NCI-H2081 treated with DMSO at 0.1 percent for 48 hours (cell line): Measurements from ENCODE around the gene PTGR3.
A peak's percentile ranks its signal among the peaks of the same experiment; 100 is the strongest.

Source experiments
- DNase-seq: peaks from one replicate; lab custom pipeline; 2025; lab: John Stamatoyannopoulos, UW

Gene PTGR3, protein sequence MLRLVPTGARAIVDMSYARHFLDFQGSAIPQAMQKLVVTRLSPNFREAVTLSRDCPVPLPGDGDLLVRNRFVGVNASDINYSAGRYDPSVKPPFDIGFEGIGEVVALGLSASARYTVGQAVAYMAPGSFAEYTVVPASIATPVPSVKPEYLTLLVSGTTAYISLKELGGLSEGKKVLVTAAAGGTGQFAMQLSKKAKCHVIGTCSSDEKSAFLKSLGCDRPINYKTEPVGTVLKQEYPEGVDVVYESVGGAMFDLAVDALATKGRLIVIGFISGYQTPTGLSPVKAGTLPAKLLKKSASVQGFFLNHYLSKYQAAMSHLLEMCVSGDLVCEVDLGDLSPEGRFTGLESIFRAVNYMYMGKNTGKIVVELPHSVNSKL

DNA sequence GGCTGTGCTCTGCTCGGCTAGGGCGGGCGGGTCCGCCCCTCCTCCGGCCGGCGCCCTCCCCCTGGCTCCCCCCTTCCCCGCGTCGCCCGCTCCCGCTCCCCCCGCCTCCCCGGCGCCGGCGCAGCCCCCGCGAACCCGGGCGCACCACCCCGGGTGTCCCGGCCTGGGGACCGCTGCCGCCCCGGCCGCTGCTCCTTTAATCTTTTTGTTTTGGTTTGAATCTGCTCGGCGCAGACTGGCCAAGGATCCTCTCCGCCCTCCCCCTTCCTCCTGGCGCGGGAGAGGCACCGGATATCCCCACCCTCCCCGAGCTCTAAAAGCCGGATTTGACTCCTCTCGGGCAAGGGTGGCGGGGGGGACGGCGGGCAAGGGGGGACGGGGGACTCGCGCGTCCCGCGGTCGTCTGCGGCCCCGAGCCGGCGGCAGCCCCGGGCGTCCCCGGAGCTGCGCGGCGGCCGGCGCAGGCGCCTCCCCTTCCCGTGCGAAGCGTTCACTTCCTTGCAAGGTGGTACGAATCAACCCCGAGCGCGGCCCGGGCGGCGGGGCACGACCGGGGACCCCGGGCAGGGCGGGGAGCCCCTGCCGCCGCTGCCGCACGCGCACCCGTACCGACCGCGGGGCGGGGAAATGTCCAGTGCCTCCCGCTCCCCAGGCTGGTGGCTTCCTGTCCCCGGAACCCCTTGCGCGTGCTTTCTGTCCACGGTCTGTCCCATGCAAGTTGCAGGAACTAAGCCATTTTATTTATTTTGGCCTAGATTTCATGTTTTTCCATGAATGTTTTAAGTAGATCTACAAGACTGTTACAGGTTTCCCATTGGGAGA lies at the start of gene PTGR3:
Gene PTGR3 (minus strand): TSS at position 11 of the 822 bp plus-strand sequence. CDS start 81 bp downstream, outside the sequence.
- DNase-seq = peak; percentile 75

DNA sequence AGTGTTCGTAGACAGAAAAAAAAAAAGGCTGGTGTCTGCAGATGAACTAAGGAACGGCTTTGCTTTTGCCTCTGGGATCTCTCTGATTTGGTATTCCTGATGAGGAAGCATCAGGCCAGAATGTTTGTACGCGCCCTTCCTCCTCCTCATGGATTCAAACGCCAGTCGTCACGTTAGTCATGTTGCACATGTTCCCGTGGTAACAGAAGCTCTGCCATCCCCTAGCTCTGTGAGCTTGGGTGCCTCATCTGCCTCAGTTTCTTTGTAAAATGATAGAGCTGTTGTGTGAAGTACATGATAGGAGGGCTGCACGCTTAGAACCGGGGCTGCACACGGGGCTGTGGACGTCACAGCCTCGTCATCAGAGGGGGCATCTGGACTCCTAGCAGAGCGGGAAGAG lies 48.7 kb upstream of the PTGR3 start:
- no peak for DNase-seq

DNA sequence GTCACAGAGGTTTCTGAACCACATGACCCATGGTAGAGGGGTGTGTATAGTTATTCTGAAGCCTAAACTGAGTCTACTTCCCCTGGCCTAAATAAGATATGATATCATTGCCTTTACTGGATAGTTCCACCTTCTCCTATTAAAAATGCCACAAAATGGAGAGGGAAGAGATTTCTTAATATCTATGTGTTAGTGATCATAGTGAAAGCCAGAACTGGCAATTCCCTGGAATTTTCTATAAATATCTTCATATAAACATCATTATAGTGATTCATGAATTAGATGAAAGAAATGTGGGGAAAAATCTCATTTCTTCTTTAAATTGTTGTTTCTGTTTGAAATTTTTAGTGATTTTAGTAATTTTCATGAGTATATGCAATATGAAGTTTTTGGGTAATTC lies 47.4 kb upstream of the PTGR3 start:
- DNase-seq = no peak

DNA sequence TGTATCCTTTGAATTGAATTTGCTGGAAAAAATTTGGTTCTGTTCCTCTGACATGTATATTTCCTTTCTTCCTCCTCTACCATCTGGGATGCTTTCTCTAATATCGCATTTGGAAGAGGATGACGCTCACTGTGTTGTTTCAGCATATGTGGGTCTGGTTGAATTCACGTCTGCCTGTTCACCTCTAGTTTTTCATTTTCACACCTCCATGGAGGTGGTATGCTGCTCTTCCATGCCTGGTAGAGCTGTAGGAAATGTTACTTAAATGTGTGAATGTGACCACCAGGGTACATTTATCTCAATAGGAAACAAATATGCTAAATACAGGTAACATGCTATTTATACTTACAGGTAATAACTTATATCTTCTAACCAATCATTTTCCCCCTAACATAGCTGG lies 46.2 kb upstream of the PTGR3 start:
- DNase-seq = no peak

DNA sequence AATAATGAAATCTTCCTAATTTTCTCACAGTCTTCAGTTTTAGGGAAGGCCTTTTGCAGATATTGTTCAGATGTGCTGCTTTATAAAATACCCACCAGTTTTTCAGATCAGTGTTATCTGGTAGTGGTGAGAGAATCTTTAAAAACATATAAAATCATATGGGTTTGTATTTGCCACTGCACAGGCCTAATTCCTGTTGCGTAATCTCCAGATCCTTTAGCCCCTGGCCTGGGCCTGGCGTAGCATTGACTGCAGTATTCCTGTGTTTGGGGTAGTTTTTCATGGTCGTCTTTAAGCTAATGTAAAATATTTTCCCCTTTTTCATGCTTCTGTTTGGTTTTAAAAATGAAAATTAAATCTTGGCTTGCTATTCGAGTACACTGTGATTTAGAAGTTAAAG lies 44.8 kb upstream of the PTGR3 start:
- DNase-seq = no peak

DNA sequence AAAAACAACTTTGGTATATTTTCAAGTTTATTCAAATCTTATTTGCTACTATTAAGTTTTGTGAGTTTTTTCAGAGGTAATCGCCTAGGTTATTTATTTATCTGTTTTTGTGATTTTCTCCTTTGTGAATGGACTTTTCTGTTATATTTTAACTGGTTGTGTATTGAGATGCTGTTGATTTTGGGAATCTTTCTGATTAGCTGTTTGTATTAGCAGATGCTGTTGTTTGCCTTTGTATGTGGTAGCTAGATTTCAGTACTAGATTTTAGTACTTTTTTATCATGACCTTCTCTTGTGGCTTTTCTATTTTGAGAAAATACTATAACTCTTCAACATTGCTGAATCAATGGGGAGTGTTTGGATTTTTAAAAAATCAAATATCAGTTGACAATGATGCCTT lies 44.1 kb upstream of the PTGR3 start:
- DNase-seq = no peak

DNA sequence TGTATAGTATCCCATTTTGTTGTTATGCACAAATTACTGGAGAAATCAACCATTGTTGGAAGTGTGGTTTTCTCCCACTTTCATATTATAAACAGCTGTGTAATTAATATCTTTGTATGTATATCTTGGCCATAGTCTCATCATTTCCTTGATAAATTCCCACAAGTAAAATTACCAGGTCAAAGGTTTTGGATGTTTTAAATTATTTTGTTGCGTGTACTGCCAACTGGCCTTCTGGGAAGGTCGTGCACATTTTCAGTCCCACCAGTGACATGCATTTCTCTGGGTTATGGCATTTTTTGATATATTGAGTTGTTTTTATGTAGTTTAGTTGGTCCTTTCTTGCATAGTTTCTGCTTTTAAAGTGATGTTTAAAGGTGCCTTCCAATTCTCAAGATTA lies 43.2 kb upstream of the PTGR3 start:
- no peak for DNase-seq

DNA sequence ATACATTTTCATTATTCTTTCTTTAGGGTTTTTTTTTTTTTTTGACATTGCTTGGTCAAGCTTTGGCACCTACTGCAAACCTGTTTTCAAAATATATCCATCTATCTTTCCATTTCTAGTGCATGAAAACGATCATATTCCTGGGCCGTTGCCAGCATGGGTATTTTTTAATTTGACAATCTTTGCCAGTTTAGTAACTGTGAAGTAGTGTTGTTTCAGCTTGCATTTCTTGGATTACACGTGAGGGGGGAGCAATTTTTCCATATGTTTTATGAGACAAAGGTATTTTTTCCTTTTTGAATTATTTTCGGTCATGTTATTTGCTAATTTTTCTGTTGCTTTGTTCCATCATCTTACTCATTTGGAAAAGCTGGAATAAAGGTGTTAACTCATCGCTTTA lies 42.5 kb upstream of the PTGR3 start:
- DNase-seq = no peak

DNA sequence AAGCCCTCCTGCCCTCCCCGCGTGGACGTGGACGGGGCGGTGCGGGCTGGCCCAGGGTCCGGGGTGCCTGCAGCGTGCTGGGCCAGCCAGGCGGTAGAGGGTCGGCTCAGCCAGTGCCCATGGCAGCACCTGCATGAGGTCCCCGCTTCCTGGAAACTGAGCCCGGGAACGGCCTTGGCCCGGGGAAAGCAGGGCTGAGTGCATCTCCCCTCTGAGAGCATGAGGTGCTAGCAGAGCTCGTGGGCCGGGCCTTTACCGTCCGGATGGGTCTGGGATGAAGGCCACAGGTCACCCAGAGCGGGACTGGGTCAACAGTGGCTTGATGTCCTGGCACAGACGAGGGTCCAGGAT lies 41.5 kb upstream of the PTGR3 start:
- no peak for DNase-seq

DNA sequence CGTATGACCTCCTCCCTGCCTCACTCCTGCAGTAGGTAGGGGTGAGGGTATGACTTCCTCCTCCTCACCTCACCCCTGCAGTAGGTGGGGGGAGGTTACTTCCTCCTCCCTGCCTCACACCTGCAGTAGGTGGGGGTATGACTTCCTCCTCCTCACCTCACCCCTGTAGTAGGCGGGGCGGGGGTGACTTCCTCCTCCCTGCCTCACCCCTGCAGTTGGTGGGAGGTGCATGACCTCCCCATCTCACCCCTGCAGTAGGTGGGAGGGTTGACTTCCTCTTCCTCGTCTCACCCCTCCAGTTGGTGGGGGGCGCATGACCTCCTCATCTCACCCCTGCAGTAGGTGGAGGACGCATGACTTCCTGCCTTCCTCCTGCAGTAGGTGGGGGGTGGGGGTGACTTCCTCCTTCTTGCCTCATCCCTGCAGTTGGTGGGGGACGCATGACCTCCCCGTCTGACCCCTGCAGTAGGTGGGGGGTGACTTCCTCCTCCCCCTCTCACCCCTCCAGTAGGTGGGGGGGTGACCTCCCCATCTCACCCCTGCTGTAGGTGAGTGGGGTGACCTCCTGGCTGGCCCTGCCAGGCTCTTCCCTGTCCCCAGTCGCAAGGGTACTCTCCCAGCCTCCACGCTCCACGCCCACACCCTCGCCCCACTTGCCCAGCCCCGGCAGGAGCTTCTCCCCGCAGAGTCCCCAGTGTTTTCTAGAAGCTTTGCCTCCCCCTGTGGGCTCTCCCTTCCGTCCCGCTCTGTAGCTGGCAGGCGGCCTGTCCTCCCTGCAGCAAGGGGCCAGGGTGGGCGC lies 40.9 kb upstream of the PTGR3 start:
- no peak for DNase-seq

DNA sequence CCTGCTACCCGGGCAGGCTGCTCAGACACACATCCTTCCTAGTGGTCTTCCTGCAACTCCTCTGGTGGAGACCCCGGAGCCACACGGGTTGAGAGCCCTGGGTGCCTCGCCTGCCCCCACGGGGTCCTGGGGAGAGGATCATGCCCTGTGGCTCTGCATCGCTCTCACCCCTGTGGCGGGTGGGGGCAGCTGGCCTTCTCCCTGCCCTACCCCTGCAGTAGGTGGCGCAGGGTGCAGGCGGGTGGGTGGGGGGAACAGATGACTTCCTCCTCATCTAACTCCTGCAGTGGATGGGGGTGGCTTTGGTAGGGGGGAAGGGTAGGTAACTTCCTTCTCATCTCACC lies 40.2 kb upstream of the PTGR3 start:
- DNase-seq = no peak

DNA sequence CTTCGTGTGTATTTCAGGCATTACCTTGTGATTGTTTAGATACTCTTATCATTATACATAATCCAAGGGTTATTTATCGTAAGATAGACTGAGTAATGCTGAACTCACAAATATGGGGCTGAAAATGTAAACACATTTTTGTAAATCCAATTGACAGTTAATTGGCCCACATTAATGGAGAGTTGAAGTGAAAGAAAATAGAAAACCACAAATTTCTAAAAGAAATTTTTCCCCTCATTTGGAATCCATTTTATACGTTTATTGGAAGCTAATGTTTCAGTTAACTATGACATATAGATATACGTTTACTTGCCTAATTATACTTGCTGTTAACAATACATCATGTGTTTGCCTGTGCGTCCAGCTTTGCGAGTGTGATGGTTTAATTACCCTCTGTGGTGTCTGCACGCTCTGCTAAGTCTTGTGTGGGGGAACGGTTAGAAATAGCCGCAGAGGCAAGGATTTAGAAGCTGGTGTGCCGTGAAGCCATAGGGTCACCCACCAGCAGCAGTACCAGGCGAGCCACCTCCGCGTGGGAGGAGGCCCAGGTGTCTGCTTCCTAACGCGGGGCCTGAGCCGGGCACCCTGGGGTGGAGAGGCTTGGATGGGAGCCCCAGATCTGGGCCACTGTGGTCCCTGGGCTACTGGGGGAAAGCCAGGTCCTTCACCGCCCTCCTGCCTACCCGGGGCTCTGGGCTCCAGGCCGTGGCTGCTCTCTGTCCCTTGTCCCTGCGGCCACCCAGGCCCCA lies 39.7 kb upstream of the PTGR3 start:
- peak; percentile 47 for DNase-seq

DNA sequence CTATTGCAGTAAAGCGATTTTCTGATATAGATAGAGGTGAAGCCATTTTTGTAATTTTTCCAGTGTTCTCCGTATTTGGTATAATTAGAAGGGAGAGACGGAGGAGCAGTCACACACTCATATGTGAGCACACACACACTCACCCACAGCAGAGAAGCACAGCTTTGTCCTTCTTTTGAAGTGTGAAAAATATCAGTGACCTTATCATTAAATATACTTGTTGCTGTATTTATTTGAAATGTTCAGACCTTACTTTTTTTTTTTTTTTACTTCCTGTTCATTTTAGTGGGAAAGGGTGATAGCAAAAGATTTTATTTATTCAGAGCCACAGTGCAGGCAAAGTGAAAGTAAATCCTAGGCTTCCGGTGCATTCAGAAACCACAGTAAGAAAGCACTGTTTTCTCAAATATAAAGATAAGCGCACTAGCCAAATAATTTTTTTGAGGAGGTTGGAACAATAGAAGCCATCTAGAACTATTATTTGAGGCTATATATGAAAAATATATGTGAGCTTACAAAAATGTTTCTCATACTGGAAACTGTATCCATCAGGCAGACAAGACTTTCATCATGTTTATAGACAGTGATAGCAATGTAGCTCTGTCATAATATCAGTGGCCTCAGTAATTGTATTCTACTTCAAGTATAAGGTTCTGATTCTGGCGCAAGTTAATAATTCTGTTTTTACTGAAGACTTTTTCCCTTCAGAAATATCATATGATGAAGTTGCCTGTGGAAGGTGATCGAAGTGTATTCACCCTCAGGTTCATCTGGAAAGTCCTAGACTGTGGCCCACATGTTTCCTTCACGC lies 38.9 kb upstream of the PTGR3 start:
- peak; percentile 69 for DNase-seq

DNA sequence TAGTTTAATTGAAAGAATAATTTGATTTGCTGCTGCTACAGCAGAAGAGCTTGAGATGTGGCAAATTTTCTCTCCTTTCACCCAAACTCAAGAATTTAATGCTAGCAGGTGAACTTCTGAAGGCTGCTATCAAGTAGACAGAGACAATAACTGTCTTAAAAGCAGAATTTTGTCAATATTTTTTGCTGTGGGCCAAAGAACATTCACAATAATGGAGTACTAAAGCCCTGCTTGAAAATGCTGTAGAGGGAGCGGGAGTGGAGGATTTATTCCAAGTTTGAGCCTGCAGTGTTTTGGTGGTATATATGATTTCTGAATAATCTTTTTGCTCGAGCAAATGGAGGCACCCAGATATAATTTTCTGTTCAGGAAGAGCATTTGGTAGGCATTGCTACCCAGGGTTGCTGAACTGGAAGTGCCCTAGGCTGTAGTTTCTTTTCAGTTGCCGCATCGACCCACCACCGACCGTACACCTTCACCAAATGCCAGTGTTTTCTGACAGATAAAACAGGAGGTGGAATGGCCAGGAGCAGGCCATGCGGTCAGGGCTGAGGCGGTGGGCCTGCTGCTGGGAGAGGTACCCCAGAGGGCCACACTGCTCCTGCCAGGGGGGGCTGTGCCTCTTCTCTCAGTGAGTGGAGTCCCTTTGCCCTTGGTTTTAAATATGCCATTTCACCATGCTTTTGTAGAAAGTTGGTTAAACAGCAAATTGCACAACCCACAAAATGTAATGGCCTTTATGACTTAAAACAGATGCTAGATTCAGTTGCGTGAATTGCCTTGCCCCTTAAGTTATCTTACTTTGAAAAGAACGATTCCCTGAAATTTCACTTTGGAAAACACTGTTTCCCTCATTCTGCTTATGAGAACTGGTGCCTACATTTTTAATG lies 38.0 kb upstream of the PTGR3 start:
- no peak for DNase-seq

DNA sequence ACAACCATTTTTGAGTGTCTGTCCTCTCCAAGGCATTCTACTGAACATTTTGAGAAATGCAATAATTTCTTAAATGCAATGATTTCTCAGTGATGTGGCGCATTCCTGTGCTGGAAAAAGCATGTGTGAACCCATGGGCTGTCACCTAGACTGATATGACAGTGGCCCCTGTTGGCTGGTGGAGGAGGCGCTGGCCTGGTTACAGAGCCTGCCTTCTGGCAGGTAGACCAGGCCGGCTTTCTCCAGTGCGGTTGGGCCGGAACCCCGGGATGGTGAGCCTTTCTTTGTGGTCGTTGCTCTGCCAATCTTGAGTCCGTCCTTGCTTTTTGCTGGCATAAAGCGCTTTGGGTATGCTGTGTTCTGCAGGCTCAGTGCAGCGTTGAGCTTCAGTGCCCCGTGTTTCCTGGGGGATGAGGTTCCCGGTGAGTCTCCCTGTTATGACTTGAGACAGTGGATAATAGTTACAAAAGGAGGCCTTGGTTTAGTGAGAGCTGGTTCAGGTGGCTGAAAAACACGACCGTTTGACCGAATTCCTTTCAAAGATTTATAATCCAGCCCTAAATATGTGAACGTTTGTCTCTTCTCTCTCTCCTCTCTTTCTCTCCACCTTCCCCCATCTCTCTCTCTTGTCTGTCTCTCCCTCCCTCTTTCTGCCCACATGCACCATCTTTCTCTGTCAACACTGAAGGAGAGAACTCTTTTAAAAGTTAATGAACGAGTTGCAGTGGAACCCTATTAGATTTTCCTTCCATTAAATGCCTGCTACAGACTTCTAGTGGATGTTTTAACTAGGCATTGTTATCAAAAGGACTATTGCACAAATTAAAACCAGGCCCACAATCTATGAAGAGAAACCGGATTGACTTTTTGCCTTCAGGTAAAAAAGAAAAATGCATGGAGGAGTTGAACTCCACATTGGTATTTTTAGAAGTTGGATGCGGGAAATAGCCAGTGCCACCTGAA lies 35.7 kb upstream of the PTGR3 start:
- DNase-seq = no peak

DNA sequence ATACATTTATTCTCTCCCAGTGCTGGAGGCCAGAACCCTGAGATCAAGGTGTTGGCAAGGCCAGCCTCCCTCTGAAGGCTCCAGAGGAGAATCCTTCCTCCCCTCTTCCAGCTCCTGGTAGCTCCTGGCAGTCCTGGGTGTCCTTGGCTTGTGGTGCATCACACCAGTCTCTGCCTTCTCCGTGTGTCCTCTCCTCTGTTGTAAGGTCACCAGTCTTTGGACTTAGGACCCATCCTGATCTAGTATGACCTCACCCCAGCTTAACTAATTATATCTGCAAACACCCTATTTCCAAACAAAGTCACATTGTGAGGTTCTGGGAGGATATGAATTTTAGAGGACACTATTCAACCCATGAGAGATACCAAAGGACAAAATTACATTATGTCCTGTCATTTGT lies 32.8 kb upstream of the PTGR3 start:
- DNase-seq = no peak

DNA sequence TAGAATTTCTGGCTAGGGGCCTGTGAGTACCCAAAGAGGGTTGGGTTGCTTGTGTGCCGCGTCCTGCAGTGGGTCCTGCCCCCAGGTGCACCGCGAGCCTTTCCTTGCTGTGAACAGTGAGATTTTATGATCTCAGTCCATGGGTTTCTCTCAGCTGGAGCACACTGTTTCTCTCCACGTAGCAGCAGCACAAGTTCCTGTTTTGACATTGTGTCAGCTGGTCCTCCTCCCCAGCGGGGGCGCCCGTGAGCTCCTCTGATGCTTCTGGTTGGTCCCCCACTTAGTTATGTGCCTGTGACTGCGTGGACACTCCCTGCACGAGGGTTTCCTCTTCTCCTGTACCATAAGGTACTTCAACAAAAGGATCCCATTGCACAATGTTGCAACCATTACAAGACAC lies 31.5 kb upstream of the PTGR3 start:
- DNase-seq = no peak

DNA sequence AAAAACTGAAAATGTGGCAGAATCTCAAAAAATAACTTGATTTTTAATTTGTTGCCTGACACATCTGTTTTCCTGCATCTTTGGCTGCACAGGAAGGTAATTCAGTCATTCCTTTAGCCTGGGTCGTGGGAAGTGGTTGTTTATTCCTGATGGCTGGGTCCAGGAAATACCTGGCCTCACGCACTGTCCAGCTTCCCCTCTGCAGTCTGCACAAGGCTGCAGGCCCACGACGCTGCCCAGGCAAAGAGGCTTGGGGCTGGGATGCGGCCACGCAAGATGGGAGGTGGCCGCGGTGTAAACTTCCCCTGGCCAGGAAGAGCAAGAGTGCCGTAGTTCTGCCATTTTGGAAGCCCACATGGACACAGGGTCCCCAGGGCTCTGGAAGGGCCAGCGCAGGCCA lies 29.8 kb upstream of the PTGR3 start:
- DNase-seq = no peak

DNA sequence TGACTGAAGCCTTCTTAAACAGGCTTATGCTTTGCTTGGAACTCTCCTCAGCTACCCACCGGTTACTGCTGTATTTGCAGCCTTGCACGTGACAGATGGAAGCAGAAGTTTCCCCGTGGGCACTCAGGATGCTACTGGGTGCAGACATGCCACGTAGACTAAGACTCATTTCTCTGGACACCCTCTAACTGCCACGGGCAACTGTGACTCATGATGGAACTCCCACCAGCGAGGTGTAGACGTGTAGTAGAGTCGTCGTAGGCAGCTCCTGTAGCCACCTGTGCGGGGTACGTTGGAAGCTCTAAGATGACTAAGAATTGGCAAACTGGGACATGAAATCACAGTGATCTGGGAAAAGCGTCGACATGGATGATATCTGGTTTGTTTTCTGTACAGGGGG lies 29.2 kb upstream of the PTGR3 start:
- no peak for DNase-seq
